GM12864 (cell line): ENCODE measurements around the gene CACNA2D3.
"Not testable (repeated sequence)": the region's sequence is repeated elsewhere in the genome, so short reads cannot be mapped to it uniquely, and the experiment has no call there.

Experiments used
- DNase-seq: peaks from one replicate; pipeline ENCODE4 v3.0.0-alpha.2; 2011; ENCODE audit warnings: low read depth
- H3K4me3 ChIP-seq: 2 replicates; pipeline ENCODE4 v1.5.1; 2011; ENCODE audit warnings: mild to moderate bottlenecking, low read depth, low read length, control low read depth
- TF ChIP-seq, protein P1 (sequence below): IDR thresholded peaks from 2 replicates; pipeline ENCODE4 v1.5.1; 2011; ENCODE audit warnings: low read depth, mild to moderate bottlenecking, moderate library complexity, low read length, control low read depth, inconsistent platforms; ENCODE audit errors: missing control alignments

The CACNA2D3 gene

DNA sequence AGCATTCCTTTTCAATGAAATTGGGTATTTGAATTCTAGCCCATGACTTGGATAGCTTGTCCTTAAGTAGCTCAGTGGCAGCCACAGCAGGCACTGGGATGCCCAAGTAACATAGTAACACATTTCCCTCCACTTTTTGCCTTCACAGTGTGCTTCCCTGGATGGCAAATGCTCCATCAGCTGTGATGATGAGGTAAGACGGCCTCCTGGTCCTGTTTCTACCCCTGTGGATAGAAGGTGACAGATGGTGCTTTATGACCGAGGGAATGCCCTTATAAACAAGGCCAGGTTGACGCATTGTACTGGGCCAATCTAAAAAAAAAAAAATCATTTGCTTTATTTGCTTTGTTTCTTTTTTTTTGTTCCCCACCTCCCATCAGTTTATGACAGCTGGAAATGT lies 847.3 kb downstream of the CACNA2D3 start:
- H3K4me3 ChIP-seq: no peak overlapping the region
- DNase-seq: no peak
- TF ChIP-seq, protein P1, sequence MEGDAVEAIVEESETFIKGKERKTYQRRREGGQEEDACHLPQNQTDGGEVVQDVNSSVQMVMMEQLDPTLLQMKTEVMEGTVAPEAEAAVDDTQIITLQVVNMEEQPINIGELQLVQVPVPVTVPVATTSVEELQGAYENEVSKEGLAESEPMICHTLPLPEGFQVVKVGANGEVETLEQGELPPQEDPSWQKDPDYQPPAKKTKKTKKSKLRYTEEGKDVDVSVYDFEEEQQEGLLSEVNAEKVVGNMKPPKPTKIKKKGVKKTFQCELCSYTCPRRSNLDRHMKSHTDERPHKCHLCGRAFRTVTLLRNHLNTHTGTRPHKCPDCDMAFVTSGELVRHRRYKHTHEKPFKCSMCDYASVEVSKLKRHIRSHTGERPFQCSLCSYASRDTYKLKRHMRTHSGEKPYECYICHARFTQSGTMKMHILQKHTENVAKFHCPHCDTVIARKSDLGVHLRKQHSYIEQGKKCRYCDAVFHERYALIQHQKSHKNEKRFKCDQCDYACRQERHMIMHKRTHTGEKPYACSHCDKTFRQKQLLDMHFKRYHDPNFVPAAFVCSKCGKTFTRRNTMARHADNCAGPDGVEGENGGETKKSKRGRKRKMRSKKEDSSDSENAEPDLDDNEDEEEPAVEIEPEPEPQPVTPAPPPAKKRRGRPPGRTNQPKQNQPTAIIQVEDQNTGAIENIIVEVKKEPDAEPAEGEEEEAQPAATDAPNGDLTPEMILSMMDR: no peak

DNA sequence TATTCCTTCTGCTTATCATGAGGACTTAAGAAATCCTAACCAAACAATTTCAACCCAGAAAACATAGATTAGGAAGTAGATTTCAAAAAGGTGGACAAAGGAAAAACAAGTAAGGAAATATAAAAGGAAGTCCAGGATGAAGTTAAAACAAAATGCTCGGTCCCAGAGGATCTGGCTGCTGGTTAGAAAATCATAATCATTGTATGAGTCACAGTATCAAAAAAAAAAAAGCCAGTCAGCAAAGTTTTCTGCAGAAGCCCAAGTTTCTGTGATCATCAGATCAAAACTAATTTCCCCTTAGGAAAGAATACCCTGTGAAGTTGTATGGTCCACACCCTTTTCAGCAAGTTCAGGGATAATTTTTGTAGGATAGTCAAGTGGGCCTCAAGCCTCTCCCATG lies 848.5 kb downstream of the CACNA2D3 start:
- no peak for DNase-seq
- TF ChIP-seq, protein P1: no peak
- no peak overlapping the region for H3K4me3 ChIP-seq

DNA sequence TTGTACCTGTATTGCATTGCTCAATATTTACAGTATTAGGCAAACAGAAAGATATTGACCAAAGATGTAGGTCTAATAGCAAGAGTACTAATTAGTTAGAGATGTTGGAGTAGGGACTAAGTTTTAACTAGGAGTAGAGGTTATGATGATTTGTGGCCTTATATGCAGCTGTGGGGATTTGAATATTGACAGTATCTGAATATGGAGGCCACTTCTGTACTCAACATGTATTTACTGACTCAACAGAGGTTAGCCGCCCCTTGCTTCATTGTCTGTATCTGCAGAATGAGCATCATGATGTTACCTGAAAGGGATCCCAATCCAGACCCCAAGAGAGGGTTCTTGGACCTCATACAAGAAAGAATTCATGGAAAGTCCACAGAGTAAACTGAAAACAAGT lies 855.1 kb downstream of the CACNA2D3 start:
- TF ChIP-seq, protein P1: no peak
- H3K4me3 ChIP-seq: no peak overlapping the region
- DNase-seq: no peak

DNA sequence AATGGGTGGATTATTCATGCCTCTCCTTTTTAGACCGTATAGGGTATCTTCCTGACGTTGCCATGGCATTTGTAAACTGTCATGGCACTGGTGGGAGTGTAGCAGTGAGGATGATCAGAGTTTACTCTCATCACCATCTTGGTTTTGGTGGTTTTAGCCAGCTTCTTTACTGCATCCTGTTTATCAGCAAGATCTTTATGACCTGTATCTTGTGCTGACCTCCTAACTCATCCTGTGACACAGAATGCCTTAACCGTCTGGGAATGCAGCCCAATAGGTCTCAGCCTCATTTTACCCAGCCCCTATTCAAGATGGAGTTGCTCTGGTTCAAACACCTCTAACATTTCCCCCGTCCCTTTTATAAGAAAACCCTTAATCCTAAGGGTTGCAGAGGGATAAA lies 855.6 kb downstream of the CACNA2D3 start:
- DNase-seq, H3K4me3 ChIP-seq: not testable (repeated sequence)

DNA sequence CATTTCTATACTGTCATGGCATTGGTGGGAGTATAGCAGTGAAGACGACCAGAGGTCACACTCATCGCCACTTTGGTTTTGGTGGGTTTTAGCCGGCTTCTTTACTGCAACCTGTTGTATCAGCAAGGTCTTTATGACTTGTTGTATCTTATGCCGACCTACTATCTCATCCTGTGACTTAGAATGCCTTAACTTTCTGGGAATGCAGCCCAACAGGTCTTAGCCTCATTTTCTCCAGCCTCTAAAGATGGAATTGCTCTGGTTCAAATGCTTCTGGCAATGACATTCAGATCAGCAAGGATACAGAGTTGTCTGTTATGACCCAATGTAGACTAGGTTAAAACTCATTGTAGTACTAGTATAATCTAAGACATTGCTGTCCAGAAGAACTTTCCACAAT lies 860.5 kb downstream of the CACNA2D3 start:
- no peak overlapping the region for H3K4me3 ChIP-seq
- DNase-seq: no peak
- TF ChIP-seq, protein P1: no peak

DNA sequence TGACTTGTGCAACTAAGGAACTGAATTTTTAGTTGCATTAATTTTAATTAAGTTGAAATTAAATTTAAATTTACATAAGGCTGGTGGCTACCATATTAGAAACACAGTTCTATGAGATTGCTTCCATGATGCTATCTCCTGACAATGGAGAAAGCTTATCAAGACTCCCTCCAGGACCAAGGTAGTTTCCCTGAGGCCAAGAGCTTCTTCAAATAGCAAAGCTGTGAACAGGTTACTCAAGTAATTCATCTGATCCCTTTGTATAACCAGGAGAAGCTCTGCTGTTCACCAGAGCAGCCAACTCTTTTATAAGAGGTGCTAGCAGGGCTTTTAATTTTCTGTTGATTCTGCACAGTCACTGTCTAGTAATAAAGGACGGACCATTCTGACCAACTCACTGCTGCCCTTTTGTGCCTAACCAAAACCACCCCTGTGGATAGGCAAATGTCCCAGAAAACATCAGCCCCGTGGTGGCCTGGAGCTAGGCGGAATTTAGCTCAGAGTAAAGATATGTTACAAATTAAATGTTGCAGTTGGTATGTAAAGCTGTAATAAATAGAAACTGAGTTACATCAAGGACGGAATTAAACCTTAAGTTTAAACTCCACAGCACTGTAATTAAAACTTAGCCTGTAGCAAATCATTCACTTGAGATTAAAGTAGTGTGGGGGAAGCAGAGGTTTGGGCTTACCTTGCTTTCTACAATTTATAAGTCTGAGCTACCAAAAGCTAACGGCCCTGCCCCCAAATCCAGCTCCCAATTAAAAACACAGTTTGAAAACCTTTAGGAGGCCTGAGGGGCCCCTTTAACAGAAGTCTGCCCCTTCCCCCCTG lies 861.1 kb downstream of the CACNA2D3 start:
- H3K4me3 ChIP-seq: no peak overlapping the region
- TF ChIP-seq, protein P1: no peak
- no peak for DNase-seq

DNA sequence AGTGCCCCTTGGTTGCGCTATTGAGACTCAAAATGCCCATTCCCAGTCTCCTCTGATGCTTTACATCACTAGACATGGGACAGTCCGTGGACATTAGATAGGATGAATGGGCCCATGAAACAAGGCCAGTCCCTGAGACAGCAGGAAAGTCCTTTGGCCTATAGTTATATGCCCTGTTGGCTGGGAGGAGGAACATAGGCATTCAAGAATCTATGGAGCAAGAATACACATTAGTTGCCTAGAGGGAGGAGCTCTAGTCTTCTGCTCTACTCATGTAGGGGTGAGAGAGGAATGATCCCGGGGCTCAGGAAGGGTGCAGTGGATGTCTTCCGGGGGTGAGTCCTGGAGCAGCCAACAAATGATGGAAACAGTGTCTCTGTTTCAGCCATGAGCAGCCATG lies 863.5 kb downstream of the CACNA2D3 start:
- no peak overlapping the region for H3K4me3 ChIP-seq
- no peak for DNase-seq
- TF ChIP-seq, protein P1: no peak
